Pancreas (tissue), 10 donors: Measurements from ENCODE around the gene APH1A. TPM values are rescaled to one million over a fixed set of nuclear protein-coding genes. Genes with fewer than 3 reads are reported as not detected.

Experiments used
- ATAC-seq, 4 donors: fragments of 200-7000 bp; cut with Tn5 transposase; one replicate each; pipeline versions ENCODE4 v1.8.0 to v1.9.1; 2020; ENCODE audit warnings: mild to moderate bottlenecking in 4 of 4, moderate library complexity in 4 of 4
- DNase-seq, 6 donors: peaks; one replicate each; pipeline ENCODE4 v3.0.0-alpha.2; 2020
- FAIRE-seq: peaks from 2 replicates; lab custom pipeline; 2012; peaks lifted over from hg19 to GRCh38; lab: Jason Lieb, UNC
- H3K27ac ChIP-seq, 4 donors: fragments of 200-600 bp; sonication (generic); 1 replicate in 3 of 4; 2 replicates in 1 of 4; pipeline versions ENCODE4 v1.5.0 to v1.8.0; 2020
- H3K27me3 ChIP-seq, 4 donors: fragments of 200-600 bp; one replicate each; pipeline ENCODE4 v1.8.0; 2021
- H3K36me3 ChIP-seq, 3 donors: fragments of 200-600 bp; sonication (generic) in 1 of 3; one replicate each; pipeline versions ENCODE4 v1.5.0 to v1.8.0; 2020 to 2021
- H3K4me1 ChIP-seq, 3 donors: fragments of 200-600 bp; one replicate each; pipeline ENCODE4 v1.8.0; 2021
- H3K4me3 ChIP-seq, 4 donors: fragments of 200-600 bp; sonication (generic) in 2 of 4; one replicate each; pipeline versions ENCODE4 v1.5.0 to v1.8.0; 2020 to 2021
- H3K9me3 ChIP-seq, 4 donors: fragments of 200-600 bp; one replicate each; pipeline ENCODE4 v1.8.0; 2021
- WGBS, 2 donors: extraction: QIAGEN DNeasy Blood & Tissue Kit; methylation state at CpG; one replicate each; pipeline ENCODE4 v1.1.7; 2013; 5-methylcytosine and 5-hydroxymethylcytosine counted together
- intact Hi-C, 3 donors: fragments of 100-400 bp; cut with DNase I; formaldehyde crosslinking; loops; one replicate each; pipeline versions ENCODE4 v1.11.1 to v1.14.2; 2022
- polyA plus RNA-seq, 2 donors: library from polyadenylated mRNA; stranded (reverse); fragments of 200-250 nt; gene quantifications; one replicate each; pipeline ENCODE4 v1.2.3, GENCODE V29; 2013
- total RNA-seq, 6 donors: library from RNA; stranded (reverse); fragmentation: NEBNext Ultra II Directional in 4 of 6; extraction: Animal tissue kit (Norgen Biotek cat#: 25700) in 4 of 6; gene quantifications; one replicate each; pipeline versions ENCODE4 v1.2.1 to v1.2.4, GENCODE V29; 2021 to 2023
- TF ChIP-seq, protein P1 (sequence below), 4 donors: fragments of 200-600 bp; sonication (generic) in 3 of 4; IDR thresholded peaks; one replicate each; pipeline versions ENCODE4 v1.5.0 to v1.8.0; 2021; ENCODE audit warnings: antibody characterized with exemption in 4 of 4
- donor health status: healthy with polysubstance abuse.
- donor health status: DM: no; HTN: no; CAD: no; lungs with moderate emphysema.
- donor health status: DM: no; HTN: no; CAD: no.
- donor health status: control.
- donor health status: control.
- donor health status: Bipolar disorder and iron deficiency.
- donor health status: DM: yes; HTN: yes; CAD: no.
- donor health status: DM: no; HTN: no; CAD: no.
- donor health status: DM: no; HTN: no; CAD: no.
- donor health status: DM: yes; HTN: yes; CAD: no.

Gene APH1A
- total and polyA plus RNA-seq, 8 donors: 43.8 to 78.0 (median 58.3) TPM

DNA sequence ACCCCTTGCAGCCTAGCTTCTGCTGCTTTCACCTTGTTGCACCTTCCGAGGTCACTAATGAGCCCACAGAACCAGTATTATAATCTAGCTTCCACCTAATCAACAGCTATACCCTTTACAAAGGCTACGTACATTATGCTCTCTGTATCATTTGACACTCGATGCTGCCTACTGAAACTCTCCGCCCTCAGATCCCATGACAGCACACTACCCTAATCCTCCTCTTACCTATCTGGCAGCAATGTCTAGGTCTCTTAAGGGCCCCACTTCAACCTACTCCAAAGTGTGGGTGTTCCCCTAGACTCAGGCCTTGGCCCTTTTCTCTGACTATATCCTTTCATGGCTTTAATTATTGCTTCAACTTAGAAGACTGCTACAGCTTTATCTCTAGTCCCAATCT is 20.0 kb upstream of the APH1A start:
- Histone ChIP-seq H3K4me3 (no peak overlapping the region), H3K27me3 (no peaks in the 10 kb centered on the region), H3K36me3 (peaks cover 0 to 6% (median 0%) of the 10 kb centered on the region in 3 donors), H3K4me1 (peaks cover 0 to 3% (median 0%) of the 10 kb centered on the region in 3 donors), H3K9me3 (no peaks in the 10 kb centered on the region), H3K27ac (no peak overlapping the region)
- 79 to 88% methylated on average over 4 of the region's 4 CpGs for WGBS, 2 donors
- DNase-seq (no peak), FAIRE-seq (no peak), ATAC-seq (no peak)
- intact Hi-C loops: no loop called here
- TF ChIP-seq, protein P1, sequence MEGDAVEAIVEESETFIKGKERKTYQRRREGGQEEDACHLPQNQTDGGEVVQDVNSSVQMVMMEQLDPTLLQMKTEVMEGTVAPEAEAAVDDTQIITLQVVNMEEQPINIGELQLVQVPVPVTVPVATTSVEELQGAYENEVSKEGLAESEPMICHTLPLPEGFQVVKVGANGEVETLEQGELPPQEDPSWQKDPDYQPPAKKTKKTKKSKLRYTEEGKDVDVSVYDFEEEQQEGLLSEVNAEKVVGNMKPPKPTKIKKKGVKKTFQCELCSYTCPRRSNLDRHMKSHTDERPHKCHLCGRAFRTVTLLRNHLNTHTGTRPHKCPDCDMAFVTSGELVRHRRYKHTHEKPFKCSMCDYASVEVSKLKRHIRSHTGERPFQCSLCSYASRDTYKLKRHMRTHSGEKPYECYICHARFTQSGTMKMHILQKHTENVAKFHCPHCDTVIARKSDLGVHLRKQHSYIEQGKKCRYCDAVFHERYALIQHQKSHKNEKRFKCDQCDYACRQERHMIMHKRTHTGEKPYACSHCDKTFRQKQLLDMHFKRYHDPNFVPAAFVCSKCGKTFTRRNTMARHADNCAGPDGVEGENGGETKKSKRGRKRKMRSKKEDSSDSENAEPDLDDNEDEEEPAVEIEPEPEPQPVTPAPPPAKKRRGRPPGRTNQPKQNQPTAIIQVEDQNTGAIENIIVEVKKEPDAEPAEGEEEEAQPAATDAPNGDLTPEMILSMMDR (IDR thresholded peaks at IDR 0.05): no peak

DNA sequence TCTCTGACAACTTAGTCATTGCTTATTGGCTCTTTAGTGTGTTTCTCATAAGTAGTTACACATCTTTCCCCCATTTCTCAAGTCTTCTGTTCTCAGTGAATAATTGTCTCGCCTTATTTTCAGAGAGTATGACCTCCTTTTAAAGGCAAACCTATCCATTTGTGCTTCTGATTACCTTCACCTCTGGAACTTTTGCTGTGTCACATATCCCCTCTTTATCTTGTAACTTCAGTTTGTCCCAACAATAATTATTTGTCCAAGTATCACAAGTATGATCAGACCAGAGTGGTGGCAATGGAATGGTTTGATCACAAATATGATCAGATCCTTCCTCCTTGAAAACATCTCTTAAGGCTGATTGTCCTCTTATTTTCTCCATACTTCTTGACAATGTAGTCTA is 19.6 kb upstream of the APH1A start:
- FAIRE-seq: no peak
- Histone ChIP-seq H3K27ac (no peak overlapping the region), H3K27me3 (no peaks in the 10 kb centered on the region), H3K36me3 (peaks cover 0 to 6% (median 0%) of the 10 kb centered on the region in 3 donors), H3K4me3 (no peak overlapping the region), H3K4me1 (peaks cover 0 to 3% (median 0%) of the 10 kb centered on the region in 3 donors), H3K9me3 (no peaks in the 10 kb centered on the region)
- DNase-seq: no peak
- TF ChIP-seq, protein P1 (IDR thresholded peaks at IDR 0.05): no peak
- no peak for ATAC-seq
- WGBS, 2 donors: 71 to 77% methylated on average over 1 of the region's 1 CpG
- intact Hi-C loops: no loop called here

DNA sequence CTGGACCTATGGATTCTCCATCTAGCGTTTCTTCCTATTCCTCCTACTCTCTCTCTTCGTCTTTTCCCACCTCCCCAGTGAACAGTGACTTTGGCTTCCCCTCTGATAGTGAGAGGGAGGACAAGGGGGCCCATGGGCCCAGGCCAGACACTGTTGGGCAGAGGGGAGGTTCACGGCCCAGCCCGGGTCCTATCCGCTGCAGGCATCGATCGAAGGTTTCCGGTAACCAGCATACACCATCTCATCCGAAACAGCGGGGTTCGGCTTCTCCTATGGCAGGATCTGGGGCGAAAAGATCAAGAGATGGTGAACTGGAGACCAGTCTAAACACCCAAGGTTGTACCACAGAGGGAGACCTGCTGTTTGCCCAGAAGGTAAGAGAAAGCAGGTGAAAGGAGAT is 14.4 kb upstream of the APH1A start:
- 90 to 91% methylated on average over 12 of the region's 12 CpGs for WGBS, 2 donors
- Histone ChIP-seq H3K27me3 (no peaks in the 10 kb centered on the region), H3K9me3 (no peaks in the 10 kb centered on the region), H3K27ac (no peak overlapping the region), H3K4me3 (peak overlapping the region in 2 of 4 donors; percentile 44 to 60), H3K4me1 (peaks cover 0 to 4% (median 3%) of the 10 kb centered on the region in 3 donors), H3K36me3 (peaks cover 0 to 6% (median 0%) of the 10 kb centered on the region in 3 donors)
- intact Hi-C loops: no loop called here
- DNase-seq: no peak
- FAIRE-seq: no peak
- no peak for ATAC-seq
- TF ChIP-seq, protein P1 (IDR thresholded peaks at IDR 0.05): no peak

DNA sequence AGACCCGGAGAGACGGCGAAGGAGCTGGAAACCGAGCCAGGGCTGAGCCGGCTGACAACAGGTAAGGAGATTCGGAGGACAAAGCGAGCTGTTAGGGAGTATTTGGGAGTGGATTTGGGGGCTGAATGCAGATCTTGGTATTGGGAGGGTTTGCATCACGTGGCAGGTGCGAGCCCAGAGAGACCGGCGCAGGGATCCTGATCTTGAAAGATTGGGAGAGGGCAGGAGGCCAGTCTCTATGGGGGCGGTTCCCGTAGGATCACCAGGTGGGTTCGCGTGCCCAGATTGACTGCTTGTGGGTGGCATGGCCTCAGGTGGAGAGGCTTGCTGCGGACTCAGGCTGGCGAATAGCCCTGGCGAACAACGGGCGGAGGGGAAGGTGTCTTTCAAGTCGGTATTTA is 13.7 kb upstream of the APH1A start:
- WGBS, 2 donors: 0 to 1% methylated on average over 21 of the region's 21 CpGs
- H3K36me3 ChIP-seq: peaks cover 0 to 6% (median 0%) of the 10 kb centered on the region in 3 donors
- peaks cover 0 to 4% (median 3%) of the 10 kb centered on the region in 3 donors for H3K4me1 ChIP-seq
- H3K4me3 ChIP-seq: peak overlapping the region; percentile 14 to 60 (median 38)
- no peaks in the 10 kb centered on the region for H3K27me3 ChIP-seq
- TF ChIP-seq, protein P1 (IDR thresholded peaks at IDR 0.05): no peak
- H3K27ac ChIP-seq: peak overlapping the region in 3 of 4 donors; percentile 45 to 76 (median 67)
- H3K9me3 ChIP-seq: no peaks in the 10 kb centered on the region
- ATAC-seq: peak; percentile 30 to 48 (median 40)
- intact Hi-C loops: no loop called here
- DNase-seq: peak in 1 of 6 donors; percentile 83
- FAIRE-seq: no peak
